NCI-H1417 treated with DMSO at 0.1 percent for 48 hours (cell line): ENCODE measurements around the gene PITPNM1.
"Not testable (repeated sequence)": the region's sequence is repeated elsewhere in the genome, so short reads cannot be mapped to it uniquely, and the experiment has no call there.

Source experiments
- DNase-seq: peaks from one replicate; lab custom pipeline; 2025; lab: John Stamatoyannopoulos, UW

Gene PITPNM1

DNA sequence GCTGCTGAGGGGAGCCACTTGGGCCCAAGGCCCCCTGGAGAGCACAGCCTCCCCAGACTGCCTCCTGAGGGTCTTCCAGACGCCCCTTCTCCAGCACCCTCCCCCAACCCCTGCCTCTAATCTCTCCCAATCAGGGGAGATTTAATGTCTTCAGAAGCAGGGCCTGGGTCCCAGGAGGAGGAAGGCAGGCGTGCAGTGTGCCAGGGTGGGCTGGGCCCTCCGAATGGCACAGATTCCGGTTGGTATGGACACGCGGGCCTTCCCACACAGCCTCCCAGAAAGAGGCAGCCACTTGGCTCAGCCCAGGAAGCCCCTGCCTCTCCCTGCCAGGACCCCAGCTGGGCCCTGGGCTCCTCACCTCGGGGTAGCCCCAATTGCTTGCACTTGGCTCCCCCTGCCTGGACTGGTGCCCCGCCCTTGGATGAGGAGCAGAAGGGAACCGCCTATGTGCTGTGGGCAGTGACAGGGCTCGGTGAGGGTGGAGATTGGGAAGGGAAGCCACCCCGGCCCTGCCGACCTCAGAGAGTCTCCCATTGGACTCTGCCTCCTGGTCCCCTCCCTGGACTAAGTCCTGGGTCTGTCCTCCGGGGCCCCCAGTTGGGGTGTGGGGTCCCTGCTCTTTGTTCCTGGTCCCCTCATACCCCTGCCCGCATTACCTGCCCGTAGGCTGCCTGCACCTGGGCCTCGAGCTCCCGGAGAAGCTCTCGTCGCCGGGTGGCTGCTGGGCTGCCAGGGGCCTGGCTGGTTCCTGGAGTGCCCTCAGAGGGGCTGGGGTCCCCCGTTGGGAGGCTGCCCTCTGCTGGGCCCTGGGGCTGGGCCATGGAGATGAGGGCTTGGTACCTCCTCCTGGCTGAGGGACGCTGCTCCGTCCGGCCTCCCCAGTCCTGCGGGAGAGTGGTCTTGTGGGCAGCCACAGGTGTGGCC, 18.7 kb upstream of the PITPNM1 start:
- no peak for DNase-seq

DNA sequence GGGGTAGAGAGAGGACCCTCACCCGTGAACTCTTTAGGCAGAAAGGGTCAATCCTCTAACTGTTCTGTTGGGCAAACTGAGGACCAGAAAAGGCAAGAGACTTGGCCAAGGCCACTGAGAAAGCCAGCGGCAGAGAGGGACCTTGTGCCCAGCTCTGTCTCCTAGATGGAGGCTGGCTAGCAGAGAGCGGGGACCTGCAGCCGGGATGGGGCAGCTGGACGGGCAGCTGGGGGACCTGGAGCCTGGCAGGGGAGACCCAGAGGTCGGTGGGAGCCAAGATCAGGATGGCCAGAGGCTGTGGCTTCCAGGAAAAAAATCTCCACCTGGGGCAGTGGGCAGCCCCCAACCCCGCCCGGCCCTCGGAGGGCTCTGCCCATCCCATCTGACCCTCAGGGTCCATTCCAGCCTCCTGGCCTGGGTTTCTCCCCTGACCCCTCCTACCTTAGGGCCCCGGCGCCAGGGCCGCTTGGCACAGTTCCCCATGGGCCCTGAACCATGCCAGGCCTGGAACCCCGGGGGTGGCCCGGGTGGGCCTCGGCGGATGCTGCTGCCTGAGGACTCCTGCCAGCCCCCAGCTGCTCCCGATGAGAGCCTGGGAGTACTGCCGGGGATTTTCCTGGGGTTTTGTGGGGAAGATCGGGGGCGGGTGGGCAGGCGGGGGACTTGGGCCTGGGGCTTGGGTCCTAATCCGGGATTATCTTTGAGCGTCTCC, 17.8 kb upstream of the PITPNM1 start, which contains the start of gene CABP2:
TSS of gene CABP2 (minus strand) at position 603 of the 712 bp plus-strand sequence. CDS start at position 483, 120 bp downstream.
- DNase-seq, result no peak

DNA sequence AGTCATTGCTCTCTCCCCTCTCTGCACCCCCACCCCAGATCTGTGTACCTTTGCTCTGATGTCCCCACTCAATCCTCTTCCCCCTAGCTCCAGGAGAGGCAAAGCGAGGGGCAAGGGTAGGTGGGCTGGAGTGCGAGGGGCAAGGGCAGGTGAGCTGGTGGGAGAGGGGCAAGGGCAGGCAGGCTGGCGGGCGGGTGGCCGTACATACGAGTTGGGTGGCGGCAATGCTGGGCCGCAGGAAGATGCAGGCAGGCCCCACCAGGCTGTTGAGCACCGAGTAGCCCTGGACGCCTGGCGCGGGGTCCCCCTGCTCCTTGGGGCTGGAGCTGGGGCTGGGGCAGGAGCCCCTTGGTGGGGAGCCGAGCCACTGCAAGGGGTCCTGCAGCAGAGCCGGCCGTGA, 17.2 kb upstream of the PITPNM1 start:
- DNase-seq, result no peak

DNA sequence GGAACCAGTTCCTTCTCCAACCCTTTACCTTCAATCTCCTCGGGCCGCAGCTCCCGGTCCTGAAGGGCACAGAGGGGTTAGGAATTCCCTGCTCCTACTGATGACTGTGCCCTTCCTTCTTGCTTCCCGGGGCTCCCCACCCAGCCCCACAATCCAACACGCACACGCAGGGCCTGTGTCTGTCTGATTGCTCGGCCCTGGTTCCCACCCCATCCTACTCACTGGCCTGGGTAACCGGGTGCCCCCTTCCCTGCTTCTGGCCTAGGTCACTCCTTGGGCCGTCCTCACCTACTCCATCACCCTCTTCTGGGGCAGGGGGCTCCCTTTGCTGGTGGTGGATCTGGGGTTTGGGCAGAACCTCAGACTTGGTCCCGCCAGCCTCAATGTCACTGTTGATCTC, 16.8 kb upstream of the PITPNM1 start:
- no peak for DNase-seq

DNA sequence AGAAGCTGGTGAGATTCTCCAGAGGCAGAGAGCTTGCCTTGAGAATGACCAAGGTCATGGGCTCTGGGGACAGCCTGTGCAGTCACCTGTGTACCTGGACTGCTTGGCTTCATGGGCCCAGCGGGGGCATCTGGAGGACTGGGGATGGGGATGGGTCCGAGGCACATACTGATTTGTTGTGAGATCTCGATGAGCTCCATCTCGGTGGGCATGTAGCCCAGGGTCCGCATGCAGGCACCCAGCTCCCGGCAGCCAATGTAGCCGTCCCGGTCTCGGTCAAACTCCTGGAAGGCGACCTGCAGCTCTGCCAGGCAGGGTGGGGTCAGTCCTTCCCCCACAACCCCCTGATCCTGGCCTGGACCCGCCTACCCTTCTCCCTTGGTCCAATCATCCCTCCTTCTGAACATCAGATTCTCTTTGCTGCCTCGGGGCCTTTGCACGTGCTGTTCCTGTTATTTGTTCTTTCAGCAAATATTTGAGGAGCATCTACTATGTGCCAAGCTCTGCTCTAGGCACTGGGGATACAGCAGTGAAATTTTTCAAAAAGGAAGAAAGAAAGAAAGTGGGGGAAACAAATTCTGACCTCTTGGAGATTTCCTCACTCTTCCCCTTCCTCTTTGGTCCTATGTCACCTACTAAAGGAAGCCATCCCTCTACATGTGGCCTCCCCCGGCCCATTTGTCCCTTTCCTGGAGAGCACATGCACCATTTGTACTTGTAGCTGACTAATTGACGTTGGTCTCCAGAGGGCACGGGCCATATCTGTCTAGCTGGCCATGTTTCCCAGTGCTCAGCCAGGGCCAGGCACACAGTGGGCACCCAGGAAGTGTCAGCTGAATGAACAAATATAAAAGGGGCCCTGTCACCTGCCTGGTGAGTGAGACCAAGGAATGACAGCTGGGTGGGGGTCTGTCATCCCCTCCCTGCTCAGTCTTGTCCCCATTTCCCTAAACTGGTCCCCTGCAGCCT, 16.0 kb upstream of the PITPNM1 start:
- no peak for DNase-seq

DNA sequence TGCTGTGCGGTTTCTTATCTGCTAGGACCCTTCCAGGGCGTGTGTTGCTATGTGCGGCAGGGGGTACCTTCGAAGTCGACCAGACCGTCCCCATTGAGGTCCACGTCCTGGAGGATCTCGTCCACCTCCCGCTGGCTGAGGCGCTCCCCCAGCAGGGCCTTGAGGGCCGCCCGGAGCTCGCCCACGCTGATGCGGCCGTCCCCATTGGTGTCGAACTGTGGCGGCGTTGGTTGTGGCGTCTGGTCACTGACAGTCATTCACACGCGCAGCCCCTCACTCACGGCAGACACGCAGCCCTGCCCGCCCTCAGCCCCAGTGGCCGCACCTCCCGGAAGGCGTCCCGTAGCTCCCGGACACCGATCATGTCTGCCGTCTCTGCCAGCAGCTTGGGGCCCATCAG, 14.6 kb upstream of the PITPNM1 start:
- no peak for DNase-seq

DNA sequence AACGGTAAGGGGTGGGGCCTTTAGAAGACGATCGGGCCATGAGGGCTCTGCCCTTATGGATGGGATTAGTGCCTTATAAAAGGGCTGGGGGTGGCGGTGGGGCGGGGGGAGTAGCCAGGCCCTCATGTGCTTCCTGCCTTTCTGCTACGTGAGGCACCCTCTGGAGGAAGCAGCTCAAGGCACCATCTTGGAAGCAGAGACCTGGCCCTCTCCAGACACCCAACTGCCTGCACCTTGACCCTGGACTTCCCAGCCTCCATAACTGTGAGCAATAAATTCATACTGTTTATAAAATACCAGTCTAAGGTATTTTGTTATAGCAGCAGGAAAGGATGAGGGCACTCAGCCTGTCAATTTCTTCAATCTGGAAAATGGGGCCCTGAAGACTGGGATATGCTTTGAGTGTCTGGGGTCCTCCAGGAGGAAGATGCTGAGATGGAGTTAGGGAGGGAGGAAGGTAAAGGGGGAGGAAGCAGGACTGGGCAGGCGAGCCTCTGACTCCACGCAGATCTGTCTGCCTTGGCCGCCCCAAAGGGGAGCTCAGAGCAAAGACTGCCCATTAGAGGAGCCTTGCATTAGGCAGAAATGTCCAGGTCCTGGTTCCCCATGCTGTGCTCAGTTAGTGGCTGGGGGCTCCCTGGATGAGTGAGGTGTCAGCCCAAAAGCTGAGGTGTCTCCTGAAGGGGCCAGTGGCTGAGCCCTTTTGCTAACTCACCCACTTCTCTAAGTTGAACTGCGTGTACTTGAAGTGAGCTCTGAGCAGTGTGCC, 12.8 kb upstream of the PITPNM1 start:
- no peak for DNase-seq

DNA sequence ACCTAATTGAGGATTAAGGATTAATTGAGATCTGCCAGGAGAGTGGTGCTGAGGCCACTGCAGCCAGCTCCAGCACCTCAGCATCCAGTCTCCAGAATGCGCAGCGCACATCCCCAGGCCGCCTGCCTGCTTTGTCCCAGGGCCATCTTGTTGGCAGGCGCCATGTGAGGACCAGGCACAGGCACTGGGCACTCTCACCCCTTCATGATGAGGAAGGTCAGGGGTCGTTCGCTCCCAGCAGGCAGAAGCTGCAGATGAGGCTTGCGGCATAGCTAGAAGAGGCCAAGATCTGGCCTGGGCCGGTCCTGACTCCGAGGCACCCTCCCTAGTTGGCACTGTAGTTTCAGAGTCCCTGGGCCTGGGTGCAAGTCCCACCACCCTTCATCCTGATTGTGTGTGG, 11.6 kb upstream of the PITPNM1 start:
- DNase-seq, result no peak

DNA sequence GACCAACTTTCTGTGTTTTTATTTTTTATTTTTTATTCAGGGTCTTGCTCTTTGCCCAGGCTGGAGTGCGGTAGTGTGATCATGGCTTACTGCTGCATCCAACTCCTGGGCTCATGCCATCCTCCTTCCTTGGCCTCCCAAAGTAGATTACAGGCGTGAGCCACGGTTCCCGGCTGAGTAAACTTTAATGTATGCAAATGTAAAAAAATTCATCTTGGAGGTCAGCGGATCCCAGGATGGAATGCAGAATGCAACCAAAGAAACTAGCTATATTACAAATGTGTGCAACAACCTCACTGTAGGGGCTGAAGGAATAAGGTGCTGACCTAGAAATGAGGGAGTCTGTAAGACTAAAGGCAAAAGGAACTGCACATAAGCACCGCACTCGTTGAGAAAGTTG, 9.0 kb upstream of the PITPNM1 start:
- DNase-seq, result no peak

DNA sequence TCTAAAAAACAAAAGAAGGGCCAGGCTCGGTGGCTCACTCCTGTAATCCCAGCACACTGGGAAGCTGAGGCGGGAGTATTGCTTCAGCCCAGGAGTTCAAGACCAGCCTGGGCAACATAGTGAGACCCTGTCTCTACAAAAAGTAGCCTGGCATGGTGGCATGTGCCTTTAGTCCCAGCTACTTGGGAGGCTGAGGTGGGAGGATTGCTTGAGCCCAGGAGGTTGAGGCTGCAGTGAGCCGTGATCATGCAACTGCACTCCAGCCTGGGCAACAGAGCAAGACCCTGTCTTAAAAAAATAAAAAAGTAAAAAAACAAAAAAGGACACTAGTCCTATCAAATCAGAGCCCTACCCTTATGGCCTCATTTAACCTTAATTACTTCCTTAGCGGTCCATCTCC, 6.4 kb upstream of the PITPNM1 start:
- DNase-seq, result not testable (repeated sequence)

DNA sequence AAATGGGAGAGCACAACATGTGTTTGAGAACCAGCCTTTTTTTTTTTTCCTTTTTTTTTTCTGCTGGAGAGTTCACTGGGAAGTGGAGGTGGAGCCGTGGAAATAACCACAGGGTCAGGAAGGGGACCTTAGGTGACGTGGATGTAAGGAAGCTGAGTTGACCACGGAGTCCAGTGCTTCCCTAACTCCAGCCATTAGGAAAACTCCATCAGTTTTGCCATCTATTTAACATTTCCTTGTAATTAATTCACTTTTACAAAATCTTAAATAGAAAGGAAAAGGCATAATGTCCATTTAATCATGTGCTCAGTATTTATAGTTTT, 4.8 kb upstream of the PITPNM1 start:
- DNase-seq, result no peak

DNA sequence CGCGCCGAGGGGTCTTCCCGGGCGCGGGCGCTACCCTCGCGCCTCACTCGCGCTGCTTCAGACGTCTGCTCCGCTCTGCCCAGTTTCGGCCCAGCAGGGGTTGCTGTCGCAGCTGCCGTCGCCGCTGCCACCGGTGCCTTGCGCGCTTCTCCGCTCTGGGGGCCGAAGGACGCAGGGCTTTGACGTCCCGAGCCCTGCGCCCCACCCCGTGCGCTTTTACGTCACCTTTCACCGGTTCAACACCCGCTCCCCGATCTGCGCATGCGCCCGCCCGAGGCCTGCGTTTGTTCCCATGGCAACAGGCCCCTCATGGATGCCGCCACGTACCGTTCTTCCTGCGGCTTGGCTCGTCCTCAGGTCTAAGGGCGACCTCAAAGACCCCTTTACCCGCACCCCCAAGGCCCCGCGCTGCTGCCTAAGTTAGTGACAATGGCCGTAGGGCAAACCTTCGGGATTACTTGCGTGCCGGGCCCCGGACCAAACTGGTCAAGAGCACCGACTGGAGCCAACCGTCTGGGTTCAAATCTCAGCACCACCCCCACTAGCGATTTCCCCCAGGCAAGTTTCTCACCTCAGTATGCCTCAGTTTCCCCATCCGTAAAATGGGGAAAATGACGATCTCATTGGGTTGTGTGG, 3.4 kb upstream of the PITPNM1 start:
- DNase-seq, result peak; percentile 96

DNA sequence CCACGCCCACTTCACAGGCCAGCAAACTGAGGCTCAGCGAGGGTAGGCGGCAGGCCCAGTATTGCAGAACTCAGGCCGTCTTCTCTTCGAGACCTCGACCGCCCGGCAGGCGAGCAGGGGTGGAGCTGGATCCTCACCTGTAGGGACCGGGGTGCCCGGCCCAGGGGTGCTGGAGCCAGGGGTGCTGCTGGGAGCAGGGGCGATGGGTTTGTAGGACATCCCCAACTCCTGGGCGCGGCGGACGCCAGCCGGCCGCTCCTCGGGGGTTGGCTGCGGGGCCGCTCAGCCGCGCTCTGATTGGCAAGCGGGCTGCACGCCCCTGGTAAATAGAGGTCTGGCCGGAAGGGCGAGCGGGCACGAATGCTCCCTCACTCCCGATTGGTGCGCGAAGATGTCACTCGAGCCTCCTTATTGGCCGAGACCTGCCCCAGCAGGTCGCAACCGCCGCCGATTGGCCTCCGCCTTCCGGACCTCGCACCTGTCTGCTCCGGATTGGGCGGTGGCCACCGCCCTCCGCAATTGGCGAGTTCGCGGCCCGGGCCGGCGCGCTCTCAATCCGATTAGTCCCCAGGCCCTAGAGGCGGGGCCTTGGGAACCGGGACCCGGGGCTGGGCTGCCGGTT, 2.8 kb upstream of the PITPNM1 start, which contains the start of gene CDK2AP2:
TSS of gene CDK2AP2 (minus strand) at position 299 of the 622 bp plus-strand sequence. CDS start at position 219, 80 bp downstream.
- DNase-seq, result peak; percentile 96

DNA sequence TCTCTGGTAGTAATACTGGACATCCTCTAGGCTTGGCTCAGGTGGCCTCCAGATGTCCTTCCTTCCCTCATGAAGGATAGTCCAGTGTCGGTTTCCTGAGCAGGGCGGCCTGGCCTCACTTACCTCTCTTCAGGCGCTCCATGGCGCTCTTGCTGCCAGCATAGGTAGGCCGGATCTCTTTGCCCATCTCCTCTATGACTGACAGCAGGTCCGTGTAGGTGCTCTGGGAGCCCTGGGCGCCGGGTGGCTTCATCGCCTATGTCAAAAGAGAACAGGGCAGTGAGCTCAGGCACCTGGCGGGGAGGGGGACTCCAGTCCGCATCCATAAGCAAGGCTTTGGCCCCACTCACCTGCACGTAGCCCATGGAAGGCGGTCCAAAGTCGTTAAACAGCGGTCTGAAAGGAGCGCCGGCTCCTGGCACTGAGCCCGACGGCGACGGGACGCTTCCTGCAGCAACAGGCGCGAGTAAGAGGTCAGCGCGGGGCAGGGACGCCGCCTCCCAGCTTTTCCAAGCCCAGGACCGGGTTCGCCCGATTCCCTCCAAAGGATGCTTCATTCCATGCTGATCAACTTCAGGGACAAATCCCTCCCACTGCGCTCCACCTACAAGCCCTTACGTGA, 2.2 kb upstream of the PITPNM1 start:
- DNase-seq, result no peak

DNA sequence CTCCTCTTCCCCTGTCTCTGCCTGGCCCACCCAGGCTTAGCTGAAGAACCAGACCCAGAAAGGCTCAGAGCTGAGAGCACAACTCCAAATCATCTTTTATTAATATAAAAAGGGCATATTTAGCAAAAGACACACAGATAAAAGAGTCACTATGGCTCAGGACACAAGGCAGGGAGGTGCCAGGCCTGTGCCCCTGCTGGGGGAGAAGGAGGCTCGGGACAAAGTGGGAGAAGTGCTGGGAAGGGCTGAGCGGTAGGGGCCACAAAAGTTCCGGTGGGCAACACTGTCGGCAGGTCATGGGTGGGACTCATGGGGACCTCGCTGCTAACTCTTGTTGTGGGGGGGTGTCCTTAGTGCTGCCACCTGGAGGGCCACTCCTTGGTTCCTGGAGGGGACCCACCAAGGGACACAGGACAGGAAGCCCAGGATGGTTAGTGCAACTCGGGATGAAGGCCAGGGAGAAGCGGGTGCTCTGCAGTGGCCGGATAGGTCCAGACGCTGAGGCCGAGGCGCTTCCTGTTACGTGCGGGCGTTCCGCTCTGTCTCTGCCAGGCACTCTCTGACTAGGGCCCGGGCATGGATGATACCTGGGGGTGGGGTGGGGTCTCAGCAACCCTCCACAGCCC, 1.4 kb upstream of the PITPNM1 start:
- DNase-seq, result no peak

DNA sequence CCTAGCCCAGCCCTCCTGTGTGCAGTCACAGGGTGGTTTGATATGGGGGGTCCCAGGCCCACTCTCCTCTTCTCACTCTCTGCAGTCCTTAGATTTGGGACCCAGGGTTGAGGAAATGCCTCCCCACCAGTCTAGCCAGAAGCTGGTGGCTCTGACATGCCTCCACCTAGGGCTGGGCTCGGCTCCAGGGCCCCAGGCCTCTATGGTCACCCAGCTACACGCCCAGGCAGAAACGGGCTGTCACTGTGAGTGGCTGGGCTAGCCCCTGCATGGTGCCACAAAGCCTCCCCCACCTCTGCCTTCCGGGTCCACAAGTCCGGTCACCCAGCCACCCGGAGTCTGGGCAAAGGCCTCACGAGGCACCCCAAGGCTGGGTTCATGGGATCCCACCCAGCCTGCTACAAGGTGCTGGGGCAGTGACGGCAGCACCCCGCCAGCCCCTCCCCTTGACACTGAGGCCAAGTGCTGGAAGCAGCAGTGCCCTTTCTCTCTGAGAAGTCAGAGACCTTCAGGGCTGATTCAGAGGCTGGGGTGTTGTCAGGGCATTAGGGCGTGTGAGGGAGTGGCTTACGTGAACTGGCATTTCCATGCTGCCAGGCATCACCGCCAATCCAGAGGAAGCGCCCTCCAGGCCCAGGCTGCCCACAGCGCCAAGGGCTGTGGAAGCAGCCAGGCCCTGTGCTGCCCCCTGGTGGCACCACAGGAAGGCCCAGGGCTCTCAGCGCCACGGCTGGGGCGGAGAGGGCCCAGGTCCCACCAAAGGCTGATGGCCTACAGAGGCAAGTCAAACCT, 638 bp upstream of the PITPNM1 start:
- peak; percentile 38 for DNase-seq

DNA sequence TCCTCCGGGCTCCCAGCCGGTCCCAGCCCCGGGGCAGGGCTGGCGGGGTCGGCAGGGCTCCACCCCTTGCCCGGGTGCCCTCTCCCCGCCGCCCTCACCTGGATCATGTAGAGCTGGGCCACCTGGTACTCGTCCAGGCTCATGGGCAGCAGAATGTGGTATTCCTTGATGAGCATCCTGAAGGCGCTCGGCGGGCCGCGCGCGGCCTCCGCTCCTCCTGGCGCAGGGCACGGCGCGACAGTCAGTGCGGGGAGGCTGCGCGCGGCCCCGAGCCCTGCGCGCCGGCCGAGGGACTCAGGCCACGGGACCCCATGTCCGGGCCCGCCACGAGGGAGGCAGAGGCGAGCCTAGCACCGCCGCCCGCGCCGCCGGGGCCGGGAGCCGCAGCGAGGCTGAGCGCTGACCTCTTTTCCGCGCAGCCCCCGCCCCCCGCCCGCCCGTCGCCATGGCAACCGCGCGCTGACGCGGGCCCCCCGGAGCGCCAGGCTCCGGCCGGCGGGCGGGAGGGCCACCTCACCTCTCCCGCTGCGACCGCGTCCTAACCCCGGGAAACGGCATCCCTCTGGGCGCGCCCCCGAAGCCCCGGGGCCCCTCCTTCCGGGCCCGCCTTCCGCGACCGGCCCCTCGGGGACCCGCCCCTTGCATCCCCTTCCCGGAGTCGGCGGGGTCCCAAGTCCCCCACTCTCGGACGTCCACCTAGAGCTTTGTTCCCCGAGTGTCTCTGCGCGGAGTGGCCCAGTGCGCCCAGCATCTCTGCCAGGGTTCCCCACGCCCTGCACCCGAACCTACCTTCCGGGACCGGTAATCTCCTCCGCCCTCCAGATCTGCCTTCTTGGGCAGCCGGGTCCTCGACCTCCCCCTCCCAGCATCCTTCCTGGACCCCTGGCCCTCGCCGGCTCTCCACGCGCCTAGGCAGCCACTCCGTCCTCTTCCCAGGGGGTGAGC, 886 bp downstream of the PITPNM1 start:
- no peak for DNase-seq
